ENCODE data around the gene PRKAB1. TPM values are rescaled to one million over a fixed set of nuclear protein-coding genes. Genes with fewer than 3 reads are reported as not detected.
"Not testable (repeated sequence)": the region's sequence is repeated elsewhere in the genome, so short reads cannot be mapped to it uniquely, and the experiment has no call there.

Gene PRKAB1
- total RNA-seq, 4 donors from 2014 or later = 46.0 to 151 (median 89.3) TPM

GRCh38 chr12:119644930-119645329 lies 23.0 kb upstream of the PRKAB1 start:
- H3K4me1 ChIP-seq = no peaks in the 10 kb centered on the region
- intact Hi-C loops (cut with DNase I; ENCODE audit: low total_unique reads) = no loop called here
- no peak overlapping the region for H3K4me3 ChIP-seq
- no peaks in the 10 kb centered on the region for H3K27me3 ChIP-seq
- no peak for DNase-seq
- H3K27ac ChIP-seq = no peak overlapping the region
- in situ Hi-C loops (cut with MboI; ENCODE audit: low pct_ligation_motif_present in 1 of 4, low pct_unique_long_range_greater_than_20kb in 1 of 4, low sequenced_read_pairs in 3 of 4) = no loop called here
- TF ChIP-seq POLR2AphosphoS5 (IDR thresholded peaks at IDR 0.05) = no peak
- TF ChIP-seq POLR2A (IDR thresholded peaks at IDR 0.05) = no peak
- no peak for TF ChIP-seq CTCF (IDR thresholded peaks at IDR 0.05)
- H3K9me3 ChIP-seq = no peaks in the 10 kb centered on the region
- WGBS, 2 donors (ENCODE audit: low coverage in 1 of 2) = 84 to 93% methylated on average over 3 of the region's 3 CpGs
- H3K36me3 ChIP-seq = no peaks in the 10 kb centered on the region

GRCh38 chr12:119645535-119646059 lies 22.3 kb upstream of the PRKAB1 start:
- H3K27me3 ChIP-seq = no peaks in the 10 kb centered on the region
- TF ChIP-seq CTCF (IDR thresholded peaks at IDR 0.05) = no peak
- TF ChIP-seq EP300 (IDR thresholded peaks at IDR 0.05; ENCODE audit: low read depth) = no peak
- no peak for TF ChIP-seq POLR2AphosphoS5 (IDR thresholded peaks at IDR 0.05)
- TF ChIP-seq POLR2A (IDR thresholded peaks at IDR 0.05) = no peak
- intact Hi-C loops (cut with DNase I; ENCODE audit: low total_unique reads) = no loop called here
- in situ Hi-C loops (cut with MboI; ENCODE audit: low pct_ligation_motif_present in 1 of 4, low pct_unique_long_range_greater_than_20kb in 1 of 4, low sequenced_read_pairs in 3 of 4) = no loop called here
- no peak overlapping the region for H3K27ac ChIP-seq
- 83% methylated on average over 7 of the region's 7 CpGs; no CpG with 5 or more reads in 1 of the 2 donors for WGBS, 2 donors (ENCODE audit: low coverage in 1 of 2)
- no peaks in the 10 kb centered on the region for H3K9me3 ChIP-seq
- H3K36me3 ChIP-seq = no peaks in the 10 kb centered on the region
- no peaks in the 10 kb centered on the region for H3K4me1 ChIP-seq
- no peak overlapping the region for H3K4me3 ChIP-seq
- DNase-seq = no peak

- no peak overlapping the region for H3K4me3 ChIP-seq
- H3K9me3 ChIP-seq = peaks cover 6 to 11% of the 10 kb centered on the region in 2 donors
- 36 to 71% methylated on average over 1 to 4 of the region's 4 CpGs for WGBS, 2 donors (ENCODE audit: low coverage in 1 of 2)
- no peaks in the 10 kb centered on the region for H3K36me3 ChIP-seq
- in situ Hi-C loops (cut with MboI; ENCODE audit: low pct_ligation_motif_present in 1 of 4, low pct_unique_long_range_greater_than_20kb in 1 of 4, low sequenced_read_pairs in 3 of 4) (no loop called here), intact Hi-C loops (cut with DNase I; ENCODE audit: low total_unique reads) (no loop called here)
- H3K4me1 ChIP-seq = no peaks in the 10 kb centered on the region
- peak; percentile 33 to 68 (median 58) for TF ChIP-seq CTCF (IDR thresholded peaks at IDR 0.05)
- no peak for TF ChIP-seq EP300 (IDR thresholded peaks at IDR 0.05; ENCODE audit: low read depth)
- TF ChIP-seq POLR2AphosphoS5 (IDR thresholded peaks at IDR 0.05) = no peak
- no peak for TF ChIP-seq POLR2A (IDR thresholded peaks at IDR 0.05)
- H3K27ac ChIP-seq = no peak overlapping the region
- DNase-seq = no peak
- no peaks in the 10 kb centered on the region for H3K27me3 ChIP-seq
These were observed 18.6 kb upstream of the PRKAB1 start for GRCh38 chr12:119649202-119649808.

GRCh38 chr12:119652665-119653064 lies 15.3 kb upstream of the PRKAB1 start:
- H3K4me1 ChIP-seq = no peaks in the 10 kb centered on the region
- H3K36me3 ChIP-seq = no peaks in the 10 kb centered on the region
- intact Hi-C loops (cut with DNase I; ENCODE audit: low total_unique reads) (no loop called here), in situ Hi-C loops (cut with MboI; ENCODE audit: low pct_ligation_motif_present in 1 of 4, low pct_unique_long_range_greater_than_20kb in 1 of 4, low sequenced_read_pairs in 3 of 4) (no loop called here)
- 60 to 73% methylated on average over 3 of the region's 3 CpGs for WGBS, 2 donors (ENCODE audit: low coverage in 1 of 2)
- no peak for TF ChIP-seq CTCF (IDR thresholded peaks at IDR 0.05)
- no peak for TF ChIP-seq EP300 (IDR thresholded peaks at IDR 0.05; ENCODE audit: low read depth)
- no peak for TF ChIP-seq POLR2AphosphoS5 (IDR thresholded peaks at IDR 0.05)
- TF ChIP-seq POLR2A (IDR thresholded peaks at IDR 0.05) = no peak
- no peak for DNase-seq
- no peaks in the 10 kb centered on the region for H3K27me3 ChIP-seq
- H3K27ac ChIP-seq = no peak overlapping the region
- peaks cover 6 to 11% of the 10 kb centered on the region in 2 donors for H3K9me3 ChIP-seq
- H3K4me3 ChIP-seq = no peak overlapping the region

GRCh38 chr12:119657001-119657400 lies 10.9 kb upstream of the PRKAB1 start:
- H3K27ac ChIP-seq; H3K4me1 ChIP-seq; H3K4me3 ChIP-seq; DNase-seq; H3K36me3 ChIP-seq; intact Hi-C loops (cut with DNase I; ENCODE audit: low total_unique reads); in situ Hi-C loops (cut with MboI; ENCODE audit: low pct_ligation_motif_present in 1 of 4, low pct_unique_long_range_greater_than_20kb in 1 of 4, low sequenced_read_pairs in 3 of 4); H3K27me3 ChIP-seq: not testable (repeated sequence)
- WGBS, 2 donors (ENCODE audit: low coverage in 1 of 2) = 73 to 83% methylated on average over 1 to 2 of the region's 2 CpGs
- H3K9me3 ChIP-seq = peaks cover 6 to 11% of the 10 kb centered on the region in 2 donors

- H3K27ac ChIP-seq; DNase-seq; H3K27me3 ChIP-seq; intact Hi-C loops (cut with DNase I; ENCODE audit: low total_unique reads); H3K4me3 ChIP-seq; in situ Hi-C loops (cut with MboI; ENCODE audit: low pct_ligation_motif_present in 1 of 4, low pct_unique_long_range_greater_than_20kb in 1 of 4, low sequenced_read_pairs in 3 of 4); H3K4me1 ChIP-seq; H3K9me3 ChIP-seq; H3K36me3 ChIP-seq: not testable (repeated sequence)
- WGBS, 2 donors (ENCODE audit: low coverage in 1 of 2) = 76 to 96% methylated on average over 3 to 6 of the region's 6 CpGs
These were observed 9.8 kb upstream of the PRKAB1 start for GRCh38 chr12:119658166-119658565.
